GM21576 (cell line): ENCODE data around the gene GRXCR2.
"Not testable (repeated sequence)": the region's sequence is repeated elsewhere in the genome, so short reads cannot be mapped to it uniquely, and the experiment has no call there.

Experiments used
- ATAC-seq: cut with Tn5 transposase; IDR thresholded peaks from one replicate; pipeline ENCODE4 v1.9.1; 2021; ENCODE audit warnings: mild to moderate bottlenecking, moderate library complexity; ENCODE audit not compliant: unreplicated experiment

Gene GRXCR2

DNA sequence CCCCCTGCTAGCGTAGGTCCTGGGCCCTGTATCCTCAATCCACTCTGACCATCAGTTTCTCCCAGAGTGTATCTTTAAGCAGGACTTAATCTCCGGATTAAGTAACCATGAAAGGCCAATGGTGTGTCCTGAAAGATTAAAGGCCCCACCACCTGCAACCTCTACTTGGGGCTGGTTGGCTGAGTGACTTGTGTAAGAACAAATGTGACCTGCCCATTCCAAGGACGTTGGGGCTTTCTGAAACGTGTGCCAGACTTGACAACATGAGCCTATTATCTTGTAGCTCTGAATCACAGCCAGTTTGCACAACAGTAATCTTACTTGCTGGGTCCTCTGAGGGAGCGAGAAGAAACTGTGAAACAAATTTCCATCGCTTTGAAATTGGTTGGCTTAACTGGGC is 34.5 kb downstream of the GRXCR2 start:
- ATAC-seq, result no peak

- not testable (repeated sequence) for ATAC-seq
These were observed 36.6 kb downstream of the GRXCR2 start for GRCh38 chr5:145836241-145836640.

- no peak for ATAC-seq
These were observed 37.0 kb downstream of the GRXCR2 start for GRCh38 chr5:145835848-145836239.

DNA sequence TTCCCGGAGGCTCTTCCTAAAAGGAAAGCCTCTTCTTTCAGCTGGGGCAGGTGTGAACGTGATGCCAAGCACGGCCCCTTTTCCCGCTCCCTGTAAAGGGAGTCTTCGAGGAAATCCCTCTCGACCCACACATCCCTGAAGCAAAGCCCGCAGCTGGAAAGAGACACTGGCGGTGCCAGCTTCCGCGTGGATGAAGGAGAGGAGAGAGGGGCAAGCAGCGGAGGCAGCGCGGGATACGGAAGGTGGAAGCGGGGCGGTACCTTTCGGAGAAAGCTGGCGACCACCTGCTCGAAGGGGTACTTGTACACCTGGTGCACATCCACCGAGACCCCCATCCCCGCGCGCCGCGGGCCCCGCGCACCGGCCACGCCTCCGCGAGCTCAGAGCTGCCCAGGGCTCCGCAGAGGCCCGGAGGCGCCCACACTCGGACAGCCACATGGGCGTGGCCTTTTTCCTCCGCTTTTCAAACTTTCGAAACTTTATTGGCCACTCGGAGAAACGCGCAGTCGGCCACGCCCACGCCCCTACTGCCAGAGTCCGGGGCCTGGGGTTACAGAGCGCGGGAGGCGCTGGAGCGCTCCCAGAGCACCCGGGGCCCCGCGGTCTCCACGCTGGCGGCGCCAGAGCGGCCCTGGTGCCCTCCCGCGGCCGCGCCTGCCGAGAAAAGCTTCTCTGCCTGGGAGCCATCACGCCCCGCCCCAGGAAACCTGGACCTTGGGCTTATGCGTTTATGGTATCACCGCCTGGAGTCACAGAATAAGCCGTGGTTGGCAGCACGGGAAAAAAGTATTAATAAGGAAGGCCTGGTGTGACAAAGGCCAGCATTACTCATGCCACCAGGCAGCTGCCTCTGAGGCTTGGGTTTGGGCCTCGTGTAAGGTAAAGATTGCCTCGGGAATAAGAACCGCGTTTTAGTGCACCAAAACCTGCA is 37.6 kb downstream of the GRXCR2 start, which contains the start of gene PRELID2:
TSS of gene PRELID2 (minus strand) at position 426 of the 931 bp plus-strand sequence. CDS start at position 335, 91 bp downstream.
- ATAC-seq, result peak; percentile 85

DNA sequence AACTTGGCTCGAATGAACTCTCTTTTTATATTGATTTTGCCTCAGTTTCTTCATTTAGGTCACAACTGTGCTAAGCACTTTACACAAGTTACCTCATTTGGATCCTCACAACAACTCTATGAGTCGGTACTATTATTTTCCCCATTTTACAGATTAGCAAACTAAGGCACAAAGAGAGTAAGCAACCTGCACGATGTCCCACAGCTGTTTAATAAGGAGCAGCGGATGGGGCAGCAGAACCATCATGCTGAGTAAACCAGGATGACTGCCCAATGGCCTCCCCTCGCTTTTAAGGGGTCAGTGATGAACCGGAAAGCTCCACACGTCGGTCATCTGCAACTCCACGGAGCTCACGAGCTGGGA is 38.3 kb downstream of the GRXCR2 start:
- ATAC-seq, result peak; percentile 3

GRCh38 chr5:145833631-145834200 is 39.1 kb downstream of the GRXCR2 start:
- no peak for ATAC-seq

DNA sequence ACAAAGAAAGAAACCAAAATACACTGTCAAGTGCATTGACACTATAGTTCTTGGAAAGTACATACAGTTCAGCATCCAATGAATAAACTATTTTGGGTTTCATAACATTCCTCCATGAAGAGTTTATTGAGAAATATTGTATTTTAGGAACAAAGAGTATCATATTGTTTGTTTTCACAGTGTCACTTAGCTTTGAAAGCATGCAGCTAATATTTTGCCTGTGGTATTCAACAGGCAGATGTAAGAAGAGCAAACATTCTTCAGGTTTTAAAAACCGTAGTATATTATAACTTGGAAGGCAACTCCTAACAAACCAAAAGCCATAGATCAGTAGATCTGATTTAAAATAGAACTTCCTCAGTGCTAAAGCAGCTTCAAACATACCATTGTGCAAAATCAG is 42.2 kb downstream of the GRXCR2 start:
- no peak for ATAC-seq

- ATAC-seq, result no peak
These were observed 43.0 kb downstream of the GRXCR2 start for GRCh38 chr5:145829708-145830361.

DNA sequence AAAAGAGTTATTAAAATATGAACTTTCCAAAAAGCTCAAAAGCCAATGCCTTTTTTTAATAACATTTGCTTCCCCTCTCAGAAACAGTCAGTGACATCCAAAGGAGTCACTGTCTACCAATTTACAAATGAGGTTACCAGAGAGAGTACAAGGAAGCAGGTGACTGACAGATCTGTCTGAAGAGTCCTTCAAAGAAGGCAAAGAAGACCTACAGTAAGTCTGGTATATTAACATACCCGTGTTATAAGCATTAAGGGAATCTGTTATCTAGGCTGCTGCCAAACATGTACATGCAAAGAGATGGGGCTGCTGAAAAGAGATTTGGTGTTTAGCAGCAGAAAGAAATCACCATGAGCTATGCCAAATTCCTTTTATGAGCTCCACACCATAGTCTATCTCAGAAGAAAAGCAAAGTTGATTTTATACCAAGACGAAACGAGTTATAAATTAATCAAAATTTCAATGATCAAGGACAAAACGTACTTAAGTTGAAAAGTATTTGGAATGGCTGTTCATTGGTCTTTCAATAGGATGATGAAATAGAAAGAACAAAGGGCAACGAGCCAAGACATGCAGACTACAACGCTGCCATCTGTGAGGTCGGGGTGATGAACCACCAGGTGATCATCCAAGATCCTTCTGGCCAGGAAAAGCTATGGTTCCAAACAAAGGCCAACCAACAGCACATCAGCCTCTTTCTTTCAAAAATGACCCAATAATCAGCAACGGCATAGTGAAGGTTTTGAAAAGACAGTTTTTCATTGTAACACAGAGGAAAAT is 45.7 kb downstream of the GRXCR2 start:
- no peak for ATAC-seq

- ATAC-seq, result no peak
These were observed 47.0 kb downstream of the GRXCR2 start for GRCh38 chr5:145825751-145826180.

GRCh38 chr5:145824040-145824439 is 48.8 kb downstream of the GRXCR2 start:
- no peak for ATAC-seq

- ATAC-seq, result no peak
These were observed 54.2 kb downstream of the GRXCR2 start for GRCh38 chr5:145818604-145819003.

DNA sequence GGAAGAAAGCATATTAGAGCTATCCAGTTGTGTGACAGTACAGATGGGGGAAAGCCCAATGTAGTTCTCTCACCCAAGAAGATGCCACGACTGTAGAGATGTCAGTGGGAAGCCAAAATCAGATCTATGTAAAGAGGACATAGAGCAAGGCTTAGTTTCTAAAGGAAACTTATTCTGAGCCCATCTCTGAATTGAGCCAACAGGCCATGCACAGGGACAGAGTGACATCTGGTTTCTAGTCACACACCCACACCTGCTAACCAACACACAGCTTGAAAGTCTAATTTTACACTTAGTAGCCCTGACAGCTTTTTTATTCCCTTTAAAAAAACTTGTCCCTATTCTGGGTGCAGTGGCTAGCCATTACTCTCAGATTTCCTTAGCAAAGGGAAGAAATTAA is 59.9 kb downstream of the GRXCR2 start:
- ATAC-seq, result no peak

DNA sequence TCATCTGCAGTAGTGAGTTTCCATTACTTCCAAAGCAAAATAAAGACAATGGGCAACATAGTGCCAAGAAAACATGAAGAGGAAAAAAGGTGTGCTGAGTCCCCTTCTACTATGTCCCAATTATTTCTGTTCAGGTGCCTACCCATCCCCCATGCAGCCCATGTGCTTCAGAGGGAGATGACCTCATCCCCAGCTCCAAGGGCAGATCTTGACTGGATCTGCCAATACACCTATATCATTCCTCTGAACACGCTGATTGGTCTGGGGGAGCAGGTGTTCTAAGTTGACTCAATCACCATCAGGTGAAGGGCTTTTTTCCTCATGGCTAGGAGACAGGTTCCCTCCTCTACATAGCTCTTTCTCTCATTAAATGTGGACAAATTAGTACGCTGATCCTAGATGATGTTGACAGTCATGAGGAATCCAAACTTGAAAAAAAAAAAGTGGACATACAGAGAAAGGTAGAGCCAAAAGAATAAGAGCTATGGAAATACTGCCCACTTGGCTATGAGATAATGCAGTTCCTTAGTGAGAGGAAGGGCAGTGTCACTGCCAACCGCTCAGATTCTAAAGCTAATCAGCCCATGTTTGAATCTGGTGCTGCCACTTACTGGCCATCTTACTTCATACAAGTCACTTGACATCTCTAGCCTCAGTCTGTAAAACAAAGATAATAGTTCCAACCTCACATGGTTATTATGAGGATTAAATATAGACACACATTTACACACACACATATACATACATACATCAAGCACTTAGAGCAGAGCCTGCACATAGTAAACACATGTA is 60.8 kb downstream of the GRXCR2 start:
- ATAC-seq, result no peak
